Mucosa of gallbladder (tissue), 1 donor: Measurements from ENCODE around the gene NPLOC4. TPM values are rescaled to one million over a fixed set of nuclear protein-coding genes. Genes with fewer than 3 reads are reported as not detected.

ENCODE experiments used
- DNase-seq: peaks from one replicate; pipeline ENCODE4 v3.0.0-alpha.2; 2020; ENCODE audit warnings: low spot score
- total RNA-seq: library from RNA; stranded (reverse); gene quantifications from one replicate; pipeline ENCODE4 v1.2.1, GENCODE V29; 2021
- donor health status: DM: no; HTN: no; CAD: no.

Gene NPLOC4
- total RNA-seq, 1 donor from 2014 or later: 79.4 TPM

DNA sequence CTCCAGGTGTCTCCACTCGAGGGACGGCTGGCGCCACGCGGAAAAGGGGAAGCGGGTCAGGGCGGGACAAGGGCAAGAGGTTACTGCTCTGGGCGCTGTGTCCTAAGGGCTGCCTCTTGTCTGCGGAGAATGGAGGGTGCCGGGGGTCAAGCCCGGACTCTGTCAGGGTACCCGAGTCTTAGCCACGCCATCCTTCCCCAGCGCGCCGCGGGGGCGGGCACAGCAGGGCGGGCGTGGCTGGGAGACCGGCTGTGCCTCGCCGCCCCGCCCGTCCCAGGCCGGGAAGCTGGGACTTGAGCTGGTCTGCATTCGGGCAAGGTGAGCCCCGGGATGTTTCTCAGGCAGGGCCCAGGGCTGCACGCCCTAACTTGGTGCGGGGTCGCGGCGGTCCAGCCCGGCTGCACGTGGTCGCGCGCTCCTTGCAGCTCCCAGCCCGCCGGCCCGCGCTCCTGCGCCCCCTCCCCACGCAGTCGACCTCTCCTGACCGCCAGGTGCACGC lies 118.1 kb downstream of the NPLOC4 start:
- DNase-seq: no peak

DNA sequence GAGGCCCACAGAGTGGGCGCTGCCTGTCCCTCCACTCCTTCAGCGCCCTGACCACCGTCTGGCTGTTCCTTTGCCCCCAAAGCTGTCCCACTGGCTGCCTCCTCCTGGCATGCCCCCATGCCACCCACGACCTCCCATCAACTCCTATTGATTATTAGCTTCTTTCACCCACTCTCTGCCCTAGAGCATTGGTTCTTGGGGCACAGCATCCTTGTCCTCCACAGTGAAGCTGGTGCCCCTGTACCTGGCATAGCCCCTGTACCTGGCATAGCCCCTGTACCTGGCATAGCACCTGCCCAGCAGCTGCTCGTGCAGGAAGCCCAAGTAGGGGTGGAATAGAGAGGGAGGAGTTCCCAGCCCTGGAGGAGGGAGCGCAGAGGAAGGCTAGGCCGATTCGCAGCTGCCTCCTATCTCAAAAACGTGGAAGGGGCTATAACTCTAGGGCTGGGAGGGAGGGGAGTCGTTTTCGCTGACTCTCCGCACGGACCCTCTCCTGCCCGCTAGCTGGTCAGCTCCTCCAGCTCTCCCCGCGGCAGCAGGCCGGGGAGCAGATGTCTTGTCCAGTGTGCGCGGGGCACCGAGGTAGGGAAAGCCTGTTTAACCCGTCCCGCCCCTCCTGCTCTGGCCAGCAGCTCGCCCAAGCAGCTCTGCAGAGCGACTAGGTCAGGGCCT lies 118.7 kb downstream of the NPLOC4 start:
- no peak for DNase-seq

DNA sequence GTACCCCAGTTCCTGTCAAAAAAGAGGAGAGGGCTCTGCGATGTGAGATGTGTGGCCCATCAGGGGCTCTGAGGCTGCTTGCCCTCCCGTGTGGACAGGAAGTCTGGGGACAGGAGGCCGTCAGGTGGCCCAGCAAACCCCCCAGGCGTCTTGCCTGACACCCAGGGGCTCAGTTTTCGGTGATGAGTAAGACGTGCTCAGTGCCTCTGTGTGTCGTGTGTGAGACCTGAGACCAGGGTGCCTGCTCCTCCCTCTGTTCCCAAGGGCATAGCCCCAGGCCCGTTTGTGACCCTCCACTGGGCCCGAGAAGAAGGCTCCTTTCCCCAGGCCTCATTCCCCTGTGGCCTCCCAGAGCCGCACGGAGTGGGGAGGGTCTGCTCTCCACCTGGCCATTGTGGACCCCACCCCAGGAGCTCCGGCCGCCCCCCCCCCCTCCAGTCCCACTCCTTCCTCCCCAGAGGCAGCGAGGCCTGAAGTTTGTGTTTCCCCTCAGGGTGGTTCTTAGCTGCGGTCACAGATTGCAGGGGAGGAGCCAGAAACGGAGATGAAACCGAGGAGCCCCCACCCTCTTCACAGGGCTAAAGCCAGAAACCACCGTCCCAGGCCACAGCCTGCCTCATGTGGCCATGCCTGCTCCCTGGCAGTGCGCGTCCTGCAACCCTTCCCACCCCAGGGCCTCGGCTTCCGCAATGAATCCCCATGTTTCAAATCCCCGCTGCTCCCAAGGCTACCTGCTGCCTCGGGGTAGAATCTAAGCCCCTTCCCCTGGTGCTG lies 119.4 kb downstream of the NPLOC4 start:
- no peak for DNase-seq

DNA sequence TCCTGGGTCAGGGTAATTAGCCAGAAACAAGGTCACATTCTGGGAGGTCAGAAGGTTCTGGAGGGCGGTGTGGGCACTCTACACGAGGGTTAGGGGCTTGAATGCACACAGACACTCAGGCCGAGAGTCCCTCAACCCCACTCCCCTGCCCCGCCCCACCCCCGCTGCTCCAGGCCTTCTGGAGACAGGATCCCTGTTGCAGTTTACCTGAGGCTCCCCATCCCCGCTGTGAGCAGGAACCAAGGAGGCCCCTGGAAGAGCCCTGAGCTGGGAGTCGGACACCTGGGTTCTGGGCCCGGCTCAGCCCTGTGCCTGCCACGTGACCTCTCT lies 119.9 kb downstream of the NPLOC4 start:
- DNase-seq: no peak

DNA sequence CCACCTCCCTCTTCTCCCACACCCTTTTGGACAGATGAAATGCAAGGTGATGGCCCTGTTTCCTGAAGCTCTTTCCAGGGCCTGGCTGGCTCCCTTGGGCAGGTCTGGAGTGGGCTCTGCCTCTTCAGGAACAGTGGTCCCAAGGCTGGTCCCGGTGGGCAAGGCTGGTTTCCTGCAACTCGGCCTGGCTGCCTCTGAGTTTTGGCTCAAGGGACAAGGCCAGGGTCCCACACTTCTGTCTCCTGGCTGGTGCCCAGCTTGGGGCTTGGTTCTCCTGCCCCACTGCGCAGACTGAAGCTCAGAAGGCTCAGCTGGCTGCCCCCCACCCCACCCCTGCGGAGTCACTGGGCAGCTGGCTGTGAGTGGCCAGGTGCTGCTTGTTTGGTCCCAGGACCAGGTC lies 120.5 kb downstream of the NPLOC4 start:
- DNase-seq: no peak

DNA sequence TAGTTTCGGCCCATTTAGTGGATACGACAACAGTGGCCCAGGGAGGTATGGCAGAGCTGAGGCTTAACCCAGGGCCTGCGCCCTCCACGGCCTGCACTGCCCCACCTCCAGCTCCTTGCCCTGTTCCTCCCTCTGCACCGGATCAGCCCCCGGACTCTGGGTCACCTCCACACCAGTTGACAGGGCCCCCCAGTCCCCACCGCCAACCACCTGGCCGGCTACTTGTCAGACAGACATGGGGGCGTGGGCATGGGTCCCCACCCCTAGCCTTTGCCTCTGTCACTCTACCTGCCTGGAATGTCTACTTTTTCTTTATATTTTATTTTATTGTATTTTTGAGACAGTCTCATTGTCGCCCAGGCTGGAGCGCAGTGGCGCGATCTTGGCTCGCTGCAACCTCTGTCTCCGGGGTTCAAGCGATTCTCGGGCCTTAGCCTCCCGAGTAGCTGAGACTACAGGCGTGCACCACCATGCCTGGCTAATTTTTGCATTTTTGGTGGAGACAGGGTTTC lies 121.3 kb downstream of the NPLOC4 start:
- no peak for DNase-seq

DNA sequence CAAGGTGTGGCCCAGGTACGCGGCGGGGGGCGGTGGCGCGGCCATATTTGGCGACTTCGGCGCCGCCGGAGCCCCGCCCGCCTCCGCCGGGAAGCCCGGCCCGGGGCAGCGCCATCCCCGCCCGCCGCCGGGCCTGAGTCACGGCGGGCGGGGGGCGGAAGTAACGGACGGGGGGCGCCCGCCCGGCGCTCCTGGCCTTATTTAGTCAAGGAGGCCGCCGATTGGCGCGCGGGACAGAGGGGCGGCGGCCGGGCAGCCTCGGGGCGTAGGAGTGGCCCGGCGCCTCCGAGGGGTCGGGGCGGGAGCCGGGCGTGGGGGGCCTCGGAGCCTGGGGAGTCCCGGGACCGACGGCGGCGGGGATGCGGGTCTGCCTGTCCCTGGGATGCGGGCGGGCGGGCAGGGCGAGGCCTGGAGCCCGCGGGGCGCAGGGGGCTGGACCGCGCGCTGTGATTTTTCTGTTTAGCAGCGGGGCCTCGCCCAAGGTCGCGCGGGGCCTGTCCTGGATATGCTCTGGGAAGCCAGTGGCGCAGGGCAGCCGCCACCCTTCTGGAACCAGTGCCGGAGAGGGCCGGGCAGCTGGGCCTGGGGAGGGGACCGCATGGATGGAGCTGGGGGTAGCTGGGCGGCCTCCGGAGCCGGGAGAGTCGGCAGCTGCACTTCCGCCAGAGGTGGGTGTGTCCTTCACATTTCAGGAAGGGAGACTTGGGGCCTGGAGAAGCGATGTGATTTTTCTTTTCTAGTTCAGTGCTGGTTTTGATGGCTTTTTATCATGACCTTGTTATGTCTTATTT lies 122.0 kb downstream of the NPLOC4 start:
- peak; percentile 76 for DNase-seq

DNA sequence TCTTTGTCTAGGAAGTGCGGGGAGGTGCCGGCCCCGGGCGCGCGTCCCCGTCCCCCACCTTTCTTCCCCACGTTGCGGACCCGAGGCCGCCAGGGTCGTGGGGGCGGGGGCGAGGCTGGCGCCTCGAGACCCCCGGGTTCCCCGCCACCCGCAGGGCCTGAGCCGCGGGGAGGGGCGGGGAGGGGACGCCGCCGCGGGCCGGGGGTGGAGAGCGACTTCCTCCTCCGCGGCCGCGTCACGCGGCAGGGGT lies 122.5 kb downstream of the NPLOC4 start:
- DNase-seq: no peak

DNA sequence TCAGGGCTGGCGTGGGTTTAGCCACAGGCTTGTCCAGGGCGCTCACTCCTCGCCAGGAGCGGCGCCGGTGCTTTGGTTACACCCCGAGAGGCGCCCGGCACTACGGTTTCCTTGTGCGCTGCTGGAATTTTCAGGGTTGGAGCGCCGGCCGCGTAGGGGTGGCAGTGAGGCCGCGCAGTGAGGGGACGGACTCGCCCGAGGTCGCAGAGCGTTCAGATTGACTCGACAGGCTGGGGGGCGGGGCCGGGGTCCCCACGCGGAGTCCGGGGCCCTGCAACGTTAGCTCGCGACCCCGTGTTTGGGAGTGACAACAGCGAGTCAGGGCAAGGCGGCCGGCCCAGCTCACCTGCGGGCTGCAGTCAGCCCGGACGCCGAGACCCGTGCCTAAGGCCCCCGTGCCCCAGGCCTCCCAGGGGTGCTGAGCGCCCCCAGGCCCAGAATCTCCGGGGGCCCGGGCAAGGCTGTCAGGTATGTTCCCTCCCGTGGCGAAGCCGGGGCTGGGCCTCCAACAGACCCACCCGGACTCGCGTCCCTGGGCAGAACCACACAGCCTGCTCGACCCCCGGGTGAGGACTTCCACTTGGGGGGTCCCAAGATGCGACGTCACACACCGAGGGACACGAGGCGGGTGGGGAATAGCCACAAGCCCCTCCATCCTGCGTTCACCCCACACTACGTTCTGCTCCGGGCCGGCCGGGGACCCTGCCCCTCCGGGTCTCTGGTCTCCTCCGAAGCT lies 123.0 kb downstream of the NPLOC4 start:
- DNase-seq: peak; percentile 68

DNA sequence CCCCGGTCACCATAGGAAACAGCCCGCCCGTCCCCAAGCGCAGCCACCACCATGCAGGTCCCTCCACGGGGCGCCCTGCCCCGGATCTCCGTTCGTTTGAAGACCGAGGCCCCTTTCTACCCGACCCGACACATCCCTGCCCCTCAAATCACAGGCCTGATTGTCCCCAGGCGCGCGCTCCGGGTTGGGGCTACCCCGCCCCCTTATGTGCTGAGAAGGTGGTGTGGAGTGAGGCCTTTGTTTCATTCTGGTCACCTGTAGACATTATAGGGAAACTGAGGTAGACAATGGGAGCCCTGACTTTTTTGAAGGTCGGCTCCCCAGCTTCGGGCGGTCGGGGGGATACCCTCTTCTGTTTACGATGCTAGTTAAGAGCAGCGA lies 123.5 kb downstream of the NPLOC4 start:
- peak; percentile 67 for DNase-seq

DNA sequence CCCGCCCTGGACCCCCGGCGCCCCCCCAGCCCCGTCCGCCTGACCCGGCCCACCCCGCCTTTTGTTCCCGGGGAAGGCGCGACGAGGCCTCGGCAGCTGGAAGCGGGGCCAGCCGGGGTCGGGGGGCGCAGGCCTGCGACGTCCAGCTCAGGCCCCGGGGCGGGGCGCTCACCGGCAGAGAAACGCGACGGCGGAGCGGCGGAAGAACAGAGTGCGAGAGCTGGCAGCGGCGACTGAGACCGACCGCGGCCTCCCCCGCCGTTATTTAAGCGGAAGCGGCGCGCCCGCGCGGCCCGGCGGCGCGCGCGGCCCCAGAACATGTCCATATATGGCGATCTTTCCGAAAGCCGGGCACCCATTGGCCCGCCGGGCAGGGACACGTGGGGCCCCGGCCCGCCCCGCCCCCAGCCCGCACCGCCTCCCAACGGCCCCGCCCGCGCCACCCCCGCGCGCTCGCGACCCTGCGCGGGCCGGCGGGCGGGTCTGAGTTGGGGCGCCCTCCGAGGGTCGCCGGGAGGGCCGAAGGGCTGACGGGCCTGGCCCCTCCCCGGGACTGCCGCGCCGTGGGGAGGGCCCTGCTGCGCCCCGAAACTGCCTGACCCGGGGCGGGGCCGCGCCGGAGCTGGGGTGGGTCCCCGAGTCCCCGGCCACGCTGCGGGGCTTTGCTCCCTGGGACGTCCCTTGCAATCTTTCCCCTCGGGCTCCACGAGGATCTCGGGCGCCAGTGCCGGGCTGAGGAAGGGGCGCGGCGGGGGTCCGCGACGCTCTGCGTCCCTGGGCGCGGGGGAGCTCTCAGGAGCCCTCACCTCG lies 124.1 kb downstream of the NPLOC4 start, which contains the start of gene ACTG1:
Gene ACTG1, minus strand, starts transcription at position 238 of the 810 bp plus-strand sequence. CDS start 445 bp downstream, outside the sequence.
- peak; percentile 95 for DNase-seq

DNA sequence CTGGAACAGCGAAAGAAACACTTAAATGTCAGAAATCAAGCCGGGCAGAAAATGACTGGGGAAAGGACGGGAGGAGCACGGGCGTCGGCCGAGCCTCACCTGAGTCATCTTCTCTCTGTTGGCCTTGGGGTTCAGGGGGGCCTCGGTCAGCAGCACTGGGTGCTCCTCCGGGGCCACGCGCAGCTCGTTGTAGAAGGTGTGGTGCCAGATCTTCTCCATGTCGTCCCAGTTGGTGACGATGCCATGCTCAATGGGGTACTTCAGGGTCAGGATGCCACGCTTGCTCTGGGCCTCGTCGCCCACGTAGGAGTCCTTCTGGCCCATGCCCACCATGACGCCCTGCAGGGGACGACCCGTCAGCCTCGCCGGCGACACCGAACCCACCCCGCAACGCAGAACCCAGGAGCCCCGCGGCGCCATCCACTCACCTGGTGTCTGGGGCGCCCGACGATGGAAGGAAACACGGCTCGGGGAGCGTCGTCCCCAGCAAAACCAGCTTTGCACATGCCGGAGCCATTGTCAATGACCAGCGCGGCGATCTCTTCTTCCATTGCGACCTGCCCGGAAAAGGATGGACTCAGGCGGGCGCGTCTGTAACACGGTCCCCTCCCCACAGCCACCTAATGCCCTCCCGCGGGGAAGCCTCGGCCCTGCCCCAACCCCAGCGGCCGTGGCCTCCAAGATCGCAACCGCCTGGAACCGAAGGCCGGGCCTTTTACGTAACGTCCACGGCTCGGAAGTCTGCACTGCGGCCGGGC lies 124.9 kb downstream of the NPLOC4 start:
- no peak for DNase-seq

DNA sequence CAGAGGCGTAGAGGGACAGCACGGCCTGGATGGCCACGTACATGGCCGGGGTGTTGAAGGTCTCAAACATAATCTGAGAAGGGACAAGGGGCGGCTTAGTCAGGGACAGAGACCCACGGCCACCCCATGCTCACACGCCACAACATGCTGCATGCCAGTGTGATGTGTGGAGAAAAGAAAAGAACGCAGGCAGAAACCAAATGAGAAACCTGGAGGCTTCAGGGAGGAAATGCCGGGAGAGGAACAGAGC lies 125.4 kb downstream of the NPLOC4 start:
- no peak for DNase-seq

DNA sequence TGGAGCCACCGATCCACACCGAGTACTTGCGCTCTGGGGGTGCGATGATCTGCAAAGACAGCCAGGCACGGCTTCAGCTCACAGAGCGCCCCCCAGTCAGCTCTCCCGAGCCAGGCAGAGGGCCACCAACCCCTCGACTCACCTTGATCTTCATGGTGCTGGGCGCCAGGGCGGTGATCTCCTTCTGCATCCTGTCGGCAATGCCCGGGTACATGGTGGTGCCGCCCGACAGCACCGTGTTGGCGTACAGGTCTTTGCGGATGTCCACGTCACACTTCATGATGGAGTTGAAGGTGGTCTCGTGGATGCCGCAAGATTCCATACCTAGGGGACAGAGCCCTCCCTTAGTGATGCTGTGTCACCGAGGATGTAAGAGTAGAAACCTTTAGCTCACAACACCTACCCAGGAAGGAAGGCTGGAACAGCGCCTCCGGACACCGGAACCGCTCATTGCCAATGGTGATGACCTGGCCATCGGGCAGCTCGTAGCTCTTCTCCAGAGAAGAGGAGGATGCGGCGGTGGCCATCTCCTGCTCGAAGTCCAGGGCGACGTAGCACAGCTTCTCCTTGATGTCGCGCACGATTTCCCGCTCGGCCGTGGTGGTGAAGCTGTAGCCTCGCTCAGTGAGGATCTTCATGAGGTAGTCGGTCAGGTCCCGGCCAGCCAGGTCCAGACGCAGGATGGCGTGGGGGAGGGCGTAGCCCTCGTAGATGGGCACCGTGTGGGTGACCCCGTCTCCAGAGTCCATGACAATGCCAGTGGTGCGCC lies 125.9 kb downstream of the NPLOC4 start:
- DNase-seq: no peak

DNA sequence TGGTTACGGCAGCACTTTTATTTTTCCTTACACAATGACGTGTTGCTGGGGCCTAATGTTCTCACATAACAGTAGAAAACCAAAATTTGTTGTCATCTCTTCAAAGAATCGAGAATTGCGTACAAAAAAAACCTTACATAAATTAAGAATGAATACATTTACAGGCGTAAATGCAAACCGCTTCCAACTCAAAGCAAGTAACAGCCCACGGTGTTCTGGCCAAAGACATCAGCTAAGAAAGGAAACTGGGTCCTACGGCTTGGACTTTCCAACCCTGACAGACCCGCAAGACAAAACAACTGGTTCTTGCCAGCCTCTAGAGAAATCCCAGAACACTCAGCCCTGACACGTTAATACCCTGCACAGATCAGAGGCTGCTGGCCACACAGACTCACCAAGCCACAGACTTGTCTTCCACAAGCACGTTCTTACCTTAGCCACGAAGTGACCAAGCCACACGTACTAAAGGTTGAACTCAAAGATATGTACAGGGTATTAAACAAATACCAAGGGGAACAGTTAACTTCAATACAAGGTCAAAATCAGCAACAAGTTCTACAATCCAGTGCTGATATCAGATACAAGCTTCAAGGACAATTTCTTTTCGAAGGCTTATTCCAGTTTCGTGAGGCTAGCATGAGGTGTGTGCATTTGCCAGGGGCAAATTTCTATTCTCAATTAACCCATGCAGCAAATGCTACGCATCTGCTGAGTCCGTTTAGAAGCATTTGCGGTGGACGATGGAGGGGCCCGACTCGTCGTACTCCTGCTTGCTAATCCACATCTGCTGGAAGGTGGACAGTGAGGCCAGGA lies 126.7 kb downstream of the NPLOC4 start:
- DNase-seq: no peak

DNA sequence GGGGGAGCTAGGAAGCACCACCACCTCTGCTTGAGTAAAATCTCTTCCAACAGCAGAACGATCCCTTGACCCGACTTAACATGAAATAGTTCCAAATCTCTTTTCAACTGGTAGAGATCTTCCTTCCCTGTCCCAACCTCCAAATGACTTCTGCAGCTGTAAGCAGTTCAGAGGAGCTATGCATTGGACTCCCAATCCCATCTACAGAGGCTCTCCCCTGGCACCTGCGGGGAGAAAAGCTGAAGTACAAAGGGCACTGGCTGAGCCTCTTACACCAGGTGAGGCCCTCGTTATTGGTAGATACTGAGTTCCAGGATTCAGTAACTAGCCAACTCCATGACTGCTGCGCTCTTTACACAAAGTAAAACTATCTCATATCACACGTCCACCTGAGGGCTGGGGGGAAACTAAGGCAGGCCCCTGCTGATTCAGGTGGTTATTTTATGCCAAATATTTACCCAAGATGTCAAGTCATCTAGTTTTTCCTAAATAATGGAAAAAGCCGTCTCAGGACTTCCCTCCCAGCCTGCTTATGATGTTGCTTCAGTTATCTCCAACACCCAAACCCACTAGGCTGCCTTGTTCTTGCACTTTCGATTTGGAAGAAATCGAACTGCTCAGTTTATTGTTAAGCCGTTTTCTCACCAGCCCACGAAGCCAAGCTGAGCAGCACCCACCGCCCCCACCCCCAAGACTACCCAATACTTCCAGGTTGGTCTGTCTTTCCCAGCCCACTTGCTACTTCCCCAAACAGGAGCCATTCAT lies 127.5 kb downstream of the NPLOC4 start:
- DNase-seq: no peak

DNA sequence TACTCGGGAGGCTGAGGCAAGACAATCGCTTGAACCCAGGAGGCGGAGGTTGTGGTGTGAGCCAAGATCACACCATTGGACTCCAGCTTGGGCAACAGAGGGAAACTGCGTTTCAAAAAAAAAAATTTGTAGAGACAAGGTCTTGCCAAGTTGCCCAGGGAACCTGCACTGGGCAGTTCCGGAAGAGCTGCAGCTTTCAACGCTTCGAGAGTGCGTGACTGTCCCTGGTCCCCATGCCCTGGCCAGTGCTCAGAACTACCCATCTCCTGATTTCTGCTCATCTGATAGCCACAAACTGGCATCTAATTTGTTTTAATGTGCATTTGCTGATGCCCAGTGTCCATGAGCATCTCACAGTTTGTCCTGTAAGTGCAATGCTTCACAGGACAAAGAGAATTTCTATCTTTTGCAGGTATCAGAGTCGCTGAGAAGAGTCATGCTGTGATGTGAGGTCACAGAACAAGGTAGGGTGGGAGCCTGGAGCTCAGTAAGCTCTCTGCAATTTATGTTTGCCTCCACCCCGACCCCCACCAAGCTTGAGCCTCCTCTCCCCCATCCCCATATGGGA lies 128.2 kb downstream of the NPLOC4 start:
- no peak for DNase-seq
